Suprapubic skin (tissue), 4 donors: Measurements from ENCODE around the gene OFD1. TPM values are rescaled to one million over a fixed set of nuclear protein-coding genes. Genes with fewer than 3 reads are reported as not detected.
A peak's percentile ranks its signal among the peaks of the same experiment; 100 is the strongest.

Experiments
- DNase-seq, 2 donors: peaks; one replicate each; pipeline ENCODE4 v3.0.0-alpha.2; 2019; ENCODE audit warnings: low spot score in 2 of 2
- H3K27ac ChIP-seq: fragments of 200-600 bp; sonication (generic); one replicate; pipeline ENCODE4 v1.5.1; 2019
- H3K27me3 ChIP-seq: fragments of 200-600 bp; sonication (generic); one replicate; pipeline ENCODE4 v1.5.1; 2019
- H3K36me3 ChIP-seq: fragments of 200-600 bp; sonication (generic); one replicate; pipeline ENCODE4 v1.5.1; 2019
- H3K4me1 ChIP-seq: fragments of 200-600 bp; sonication (generic); one replicate; pipeline ENCODE4 v1.5.1; 2019
- H3K4me3 ChIP-seq: fragments of 200-600 bp; sonication (generic); one replicate; pipeline ENCODE4 v1.5.1; 2019; ENCODE audit warnings: mild to moderate bottlenecking
- H3K9me3 ChIP-seq: fragments of 200-600 bp; sonication (generic); one replicate; pipeline ENCODE4 v1.5.1; 2019
- EP300 ChIP-seq: sonication (generic); formaldehyde crosslinking; IDR thresholded peaks from one replicate; pipeline ENCODE4 v1.6.1; 2017; ENCODE audit warnings: antibody characterized with exemption
- POLR2A ChIP-seq, 2 donors: fragments of 450-650 bp; IDR thresholded peaks; one replicate each; pipeline ENCODE4 v1.6.1; 2017; ENCODE audit warnings: antibody characterized with exemption in 2 of 2, mild to moderate bottlenecking in 2 of 2, moderate library complexity in 2 of 2
- POLR2AphosphoS5 ChIP-seq, 3 donors: sonication (generic); formaldehyde crosslinking; IDR thresholded peaks; one replicate each; pipeline ENCODE4 v1.6.1; 2017; ENCODE audit warnings: antibody characterized with exemption in 3 of 3
- WGBS: methylation state at CpG from one replicate; pipeline ENCODE4 v1.1.5; 2018; 5-methylcytosine and 5-hydroxymethylcytosine counted together
- total RNA-seq, 4 donors: library from RNA; depleted of rRNA; stranded (reverse); fragments of >200 nt; gene quantifications; one replicate each; pipeline ENCODE4 v1.1.0, GENCODE V29; 2016
- TF ChIP-seq, protein P1 (sequence below), 2 donors: fragments of 200-600 bp in 1 of 2; fragments of 450-650 bp in 1 of 2; sonication (generic) in 1 of 2; IDR thresholded peaks; one replicate each; pipeline ENCODE4 v1.5.1; 2016 to 2019; ENCODE audit warnings: antibody characterized with exemption in 2 of 2, mild to moderate bottlenecking in 1 of 2, moderate library complexity in 1 of 2

Gene OFD1
- total RNA-seq, 4 donors from 2014 or later: 19.1 to 68.4 (median 32.5) TPM

DNA sequence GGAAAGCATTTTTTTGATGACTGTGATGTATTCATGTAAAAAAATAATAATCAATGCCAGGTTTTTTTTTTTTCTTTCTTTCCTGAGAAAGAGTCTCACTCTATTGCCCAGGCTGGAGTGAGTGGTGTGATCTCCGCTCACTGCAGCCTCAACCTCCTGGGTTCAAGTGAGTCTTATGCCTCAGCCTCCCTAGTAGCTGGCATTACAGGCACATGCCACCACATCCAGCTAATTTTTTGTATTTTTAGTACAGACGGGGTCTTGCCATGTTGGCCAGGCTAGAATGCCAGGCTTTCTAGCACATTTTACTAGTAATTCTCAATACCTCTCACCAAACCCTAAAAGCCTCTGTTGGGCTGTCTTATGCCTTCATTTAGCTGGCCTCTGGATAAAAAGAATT is 56.6 kb downstream of the OFD1 start:
- no peak for DNase-seq
- H3K27ac ChIP-seq: peak overlapping the region; percentile 59
- H3K27me3 ChIP-seq: no peaks in the 10 kb centered on the region
- H3K9me3 ChIP-seq: no peaks in the 10 kb centered on the region
- no peaks in the 10 kb centered on the region for H3K36me3 ChIP-seq
- no peak for TF ChIP-seq POLR2AphosphoS5 (IDR thresholded peaks at IDR 0.05)
- TF ChIP-seq EP300: no peak
- TF ChIP-seq POLR2A (IDR thresholded peaks at IDR 0.05): no peak
- TF ChIP-seq, protein P1, sequence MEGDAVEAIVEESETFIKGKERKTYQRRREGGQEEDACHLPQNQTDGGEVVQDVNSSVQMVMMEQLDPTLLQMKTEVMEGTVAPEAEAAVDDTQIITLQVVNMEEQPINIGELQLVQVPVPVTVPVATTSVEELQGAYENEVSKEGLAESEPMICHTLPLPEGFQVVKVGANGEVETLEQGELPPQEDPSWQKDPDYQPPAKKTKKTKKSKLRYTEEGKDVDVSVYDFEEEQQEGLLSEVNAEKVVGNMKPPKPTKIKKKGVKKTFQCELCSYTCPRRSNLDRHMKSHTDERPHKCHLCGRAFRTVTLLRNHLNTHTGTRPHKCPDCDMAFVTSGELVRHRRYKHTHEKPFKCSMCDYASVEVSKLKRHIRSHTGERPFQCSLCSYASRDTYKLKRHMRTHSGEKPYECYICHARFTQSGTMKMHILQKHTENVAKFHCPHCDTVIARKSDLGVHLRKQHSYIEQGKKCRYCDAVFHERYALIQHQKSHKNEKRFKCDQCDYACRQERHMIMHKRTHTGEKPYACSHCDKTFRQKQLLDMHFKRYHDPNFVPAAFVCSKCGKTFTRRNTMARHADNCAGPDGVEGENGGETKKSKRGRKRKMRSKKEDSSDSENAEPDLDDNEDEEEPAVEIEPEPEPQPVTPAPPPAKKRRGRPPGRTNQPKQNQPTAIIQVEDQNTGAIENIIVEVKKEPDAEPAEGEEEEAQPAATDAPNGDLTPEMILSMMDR (IDR thresholded peaks at IDR 0.05): no peak
- no peak overlapping the region for H3K4me3 ChIP-seq
- 93% methylated on average over 2 of the region's 2 CpGs for WGBS
- no peaks in the 10 kb centered on the region for H3K4me1 ChIP-seq

DNA sequence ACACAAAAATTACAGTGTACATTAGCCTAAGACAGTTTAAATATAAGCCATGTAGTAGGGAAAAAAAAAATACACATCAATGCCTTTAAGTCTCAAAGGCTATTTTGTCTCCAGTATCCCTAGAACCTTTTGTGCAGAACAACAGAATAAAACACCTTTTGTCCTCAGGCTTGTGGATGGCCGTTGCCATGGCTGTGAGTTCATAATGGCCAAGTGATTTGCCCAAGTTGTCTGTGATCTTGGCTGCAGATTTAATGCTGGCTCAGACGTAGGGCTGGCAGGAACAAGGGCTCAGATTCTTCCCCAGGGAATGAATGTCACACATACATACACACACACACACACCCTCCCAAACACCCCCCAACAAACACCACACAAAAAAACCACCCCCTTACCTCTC is 57.0 kb downstream of the OFD1 start:
- H3K27ac ChIP-seq: peak overlapping the region; percentile 59
- no peak overlapping the region for H3K4me3 ChIP-seq
- no peaks in the 10 kb centered on the region for H3K4me1 ChIP-seq
- DNase-seq: no peak
- H3K36me3 ChIP-seq: no peaks in the 10 kb centered on the region
- WGBS: 30% methylated on average over 2 of the region's 2 CpGs
- TF ChIP-seq EP300 (no peak), POLR2A (IDR thresholded peaks at IDR 0.05) (no peak), POLR2AphosphoS5 (IDR thresholded peaks at IDR 0.05) (no peak)
- TF ChIP-seq, protein P1 (IDR thresholded peaks at IDR 0.05): no peak
- no peaks in the 10 kb centered on the region for H3K9me3 ChIP-seq
- H3K27me3 ChIP-seq: no peaks in the 10 kb centered on the region

DNA sequence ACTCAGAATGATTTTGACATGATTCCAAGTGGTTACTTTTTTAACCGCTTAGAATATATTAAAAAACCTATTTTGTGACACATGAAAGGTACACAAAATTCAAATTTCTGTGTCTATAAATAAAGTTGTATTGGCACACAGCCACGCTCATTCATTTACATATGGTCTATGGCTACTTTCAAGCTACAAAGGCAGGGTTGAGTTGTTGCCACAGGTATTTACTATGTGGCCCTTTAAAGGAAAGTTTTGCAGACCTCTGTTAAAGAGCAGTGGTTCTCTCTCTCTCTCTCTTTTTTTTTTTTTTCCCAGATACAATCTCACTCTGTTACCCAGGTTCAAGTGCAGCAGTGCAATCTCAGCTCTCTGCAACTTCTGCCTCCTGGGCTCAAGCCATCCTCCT is 59.3 kb downstream of the OFD1 start:
- DNase-seq: no peak
- no peak overlapping the region for H3K27ac ChIP-seq
- no peaks in the 10 kb centered on the region for H3K4me1 ChIP-seq
- H3K4me3 ChIP-seq: no peak overlapping the region
- H3K36me3 ChIP-seq: no peaks in the 10 kb centered on the region
- no peaks in the 10 kb centered on the region for H3K27me3 ChIP-seq
- no peak for TF ChIP-seq EP300
- TF ChIP-seq, protein P1 (IDR thresholded peaks at IDR 0.05): no peak
- TF ChIP-seq POLR2A (IDR thresholded peaks at IDR 0.05): no peak
- no peak for TF ChIP-seq POLR2AphosphoS5 (IDR thresholded peaks at IDR 0.05)
- WGBS: 78% methylated on average over 2 of the region's 2 CpGs
- no peaks in the 10 kb centered on the region for H3K9me3 ChIP-seq

DNA sequence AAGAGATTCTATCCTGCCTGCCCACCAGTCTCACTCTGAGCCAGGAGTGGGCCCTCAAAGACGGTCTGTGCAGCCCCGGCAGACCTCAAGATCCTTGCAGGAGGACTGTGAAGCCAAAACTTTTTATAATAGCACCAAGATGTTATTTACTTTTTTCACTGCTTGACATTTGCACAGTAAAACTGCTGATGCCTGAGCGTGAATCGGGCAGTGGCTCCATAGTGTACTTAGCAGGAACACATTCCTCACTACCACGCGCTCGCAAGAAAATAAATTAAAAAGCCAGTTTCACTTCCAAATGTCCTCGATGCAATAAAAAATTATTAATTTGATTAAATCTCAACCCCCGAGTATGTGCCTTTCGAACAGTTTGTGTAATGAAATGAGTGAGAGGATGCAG is 59.9 kb downstream of the OFD1 start:
- WGBS: 83% methylated on average over 10 of the region's 10 CpGs
- no peak overlapping the region for H3K27ac ChIP-seq
- no peaks in the 10 kb centered on the region for H3K9me3 ChIP-seq

DNA sequence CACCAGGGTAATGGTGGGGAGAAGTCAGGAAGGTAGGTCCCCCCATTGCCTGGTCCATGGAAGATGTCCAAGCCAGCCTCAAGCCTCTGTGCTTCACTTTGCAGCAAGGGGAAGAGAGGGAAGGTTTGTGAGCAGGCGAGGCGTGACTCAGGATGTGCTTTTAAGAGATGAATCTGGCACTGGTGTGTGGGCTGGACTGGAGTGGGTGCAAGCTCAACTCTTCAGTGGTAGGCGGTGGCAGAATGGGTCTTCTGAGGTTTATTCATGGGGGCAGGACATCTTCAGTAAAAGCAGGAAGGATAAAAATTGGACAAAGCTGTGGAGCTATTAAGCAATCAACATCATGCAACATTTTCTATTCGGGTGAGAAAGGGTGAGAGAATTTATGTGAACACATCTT is 63.0 kb downstream of the OFD1 start:
- H3K27me3 ChIP-seq: no peaks in the 10 kb centered on the region
- no peak overlapping the region for H3K27ac ChIP-seq
- no peak overlapping the region for H3K4me3 ChIP-seq
- H3K36me3 ChIP-seq: no peaks in the 10 kb centered on the region
- no peaks in the 10 kb centered on the region for H3K4me1 ChIP-seq
- H3K9me3 ChIP-seq: no peaks in the 10 kb centered on the region
- WGBS: 88% methylated on average over 4 of the region's 4 CpGs
- DNase-seq: no peak
- TF ChIP-seq EP300 (no peak), POLR2AphosphoS5 (IDR thresholded peaks at IDR 0.05) (no peak)

More for the DNA sequence above, 59.9 kb downstream of the OFD1 start:
- no peak for TF ChIP-seq POLR2A (IDR thresholded peaks at IDR 0.05)
- TF ChIP-seq EP300: no peak
- no peak for TF ChIP-seq POLR2AphosphoS5 (IDR thresholded peaks at IDR 0.05)
- no peak overlapping the region for H3K4me3 ChIP-seq
- DNase-seq: no peak
- no peaks in the 10 kb centered on the region for H3K27me3 ChIP-seq
- no peaks in the 10 kb centered on the region for H3K4me1 ChIP-seq
- H3K36me3 ChIP-seq: no peaks in the 10 kb centered on the region

DNA sequence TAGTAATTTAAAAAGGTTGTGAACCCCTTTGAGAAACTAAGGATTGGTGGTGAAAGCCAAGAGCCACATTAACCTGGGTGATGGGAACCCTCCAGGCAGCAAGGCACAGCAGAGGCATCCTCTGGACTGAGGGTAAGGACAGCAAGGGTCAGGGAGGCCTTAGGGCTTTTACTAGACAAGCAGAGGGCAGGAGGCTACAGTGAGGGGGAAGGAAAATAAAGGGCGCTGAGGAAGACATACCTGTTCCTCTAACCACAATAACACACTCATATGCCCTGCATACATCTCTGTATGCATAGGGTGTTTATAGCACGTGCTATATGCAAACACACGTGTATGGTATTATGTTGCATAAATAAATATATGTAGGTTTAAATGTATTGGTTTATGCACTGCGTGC is 63.6 kb downstream of the OFD1 start:
- H3K36me3 ChIP-seq: no peaks in the 10 kb centered on the region
- H3K27me3 ChIP-seq: no peaks in the 10 kb centered on the region
- TF ChIP-seq EP300 (no peak), POLR2A (IDR thresholded peaks at IDR 0.05) (no peak), POLR2AphosphoS5 (IDR thresholded peaks at IDR 0.05) (no peak)
- TF ChIP-seq, protein P1 (IDR thresholded peaks at IDR 0.05): no peak
- no peak overlapping the region for H3K4me3 ChIP-seq
- no peak for DNase-seq
- WGBS: 95% methylated on average over 4 of the region's 4 CpGs
- no peak overlapping the region for H3K27ac ChIP-seq
- no peaks in the 10 kb centered on the region for H3K9me3 ChIP-seq
- H3K4me1 ChIP-seq: no peaks in the 10 kb centered on the region
